ENCODE measurements around the gene LRRC74B.

Gene LRRC74B

GRCh38 chr22:21051145-21051830 is 5.5 kb downstream of the LRRC74B start:
- no peaks in the 10 kb centered on the region for H3K4me1 ChIP-seq
- H3K27me3 ChIP-seq: peaks cover 0 to 30% of the 10 kb centered on the region in 2 donors
- H3K36me3 ChIP-seq: no peaks in the 10 kb centered on the region
- no peak for DNase-seq
- TF ChIP-seq, protein P1, sequence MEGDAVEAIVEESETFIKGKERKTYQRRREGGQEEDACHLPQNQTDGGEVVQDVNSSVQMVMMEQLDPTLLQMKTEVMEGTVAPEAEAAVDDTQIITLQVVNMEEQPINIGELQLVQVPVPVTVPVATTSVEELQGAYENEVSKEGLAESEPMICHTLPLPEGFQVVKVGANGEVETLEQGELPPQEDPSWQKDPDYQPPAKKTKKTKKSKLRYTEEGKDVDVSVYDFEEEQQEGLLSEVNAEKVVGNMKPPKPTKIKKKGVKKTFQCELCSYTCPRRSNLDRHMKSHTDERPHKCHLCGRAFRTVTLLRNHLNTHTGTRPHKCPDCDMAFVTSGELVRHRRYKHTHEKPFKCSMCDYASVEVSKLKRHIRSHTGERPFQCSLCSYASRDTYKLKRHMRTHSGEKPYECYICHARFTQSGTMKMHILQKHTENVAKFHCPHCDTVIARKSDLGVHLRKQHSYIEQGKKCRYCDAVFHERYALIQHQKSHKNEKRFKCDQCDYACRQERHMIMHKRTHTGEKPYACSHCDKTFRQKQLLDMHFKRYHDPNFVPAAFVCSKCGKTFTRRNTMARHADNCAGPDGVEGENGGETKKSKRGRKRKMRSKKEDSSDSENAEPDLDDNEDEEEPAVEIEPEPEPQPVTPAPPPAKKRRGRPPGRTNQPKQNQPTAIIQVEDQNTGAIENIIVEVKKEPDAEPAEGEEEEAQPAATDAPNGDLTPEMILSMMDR (IDR thresholded peaks at IDR 0.05): no peak
- H3K4me3 ChIP-seq: no peak overlapping the region
- no peaks in the 10 kb centered on the region for H3K9me3 ChIP-seq
- intact Hi-C loops (cut with DNase I; ENCODE audit: low total_unique reads): no loop called here
- H3K27ac ChIP-seq: no peak overlapping the region

DNA sequence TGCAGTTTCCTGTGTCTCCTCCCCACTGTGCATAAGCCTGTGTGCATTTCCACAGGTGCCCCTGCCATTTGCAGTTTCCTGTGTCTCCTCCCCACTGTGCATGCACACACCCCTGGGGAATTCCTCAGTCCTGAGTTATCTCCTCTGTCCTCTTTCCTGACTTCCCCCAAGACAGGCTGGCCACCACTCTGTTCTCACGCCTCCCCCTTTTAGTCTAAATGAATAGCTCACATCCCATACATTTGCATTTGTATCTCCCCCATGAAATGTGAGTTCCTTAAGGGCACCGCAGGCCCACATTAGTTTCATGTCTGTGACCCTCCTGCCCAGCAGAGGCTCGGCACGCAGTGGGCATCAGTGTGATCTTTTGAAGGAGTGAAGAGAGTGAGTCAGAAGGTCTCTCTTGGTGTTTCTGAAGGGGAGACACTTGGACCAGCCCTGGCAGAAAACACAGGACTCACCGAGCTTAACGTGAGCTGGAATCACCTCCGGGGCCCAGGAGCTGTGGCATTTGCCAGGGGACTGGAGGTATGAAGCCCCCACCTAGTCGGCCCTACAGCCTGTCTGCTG is 6.2 kb downstream of the LRRC74B start:
- Histone ChIP-seq H3K4me3 (no peak overlapping the region), H3K4me1 (no peaks in the 10 kb centered on the region), H3K9me3 (no peaks in the 10 kb centered on the region), H3K36me3 (no peaks in the 10 kb centered on the region), H3K27ac (no peak overlapping the region), H3K27me3 (peaks cover 0 to 30% of the 10 kb centered on the region in 2 donors)
- no peak for DNase-seq
- TF ChIP-seq, protein P1 (IDR thresholded peaks at IDR 0.05): no peak
- intact Hi-C loops (cut with DNase I; ENCODE audit: low total_unique reads): no loop called here

- peaks cover 0 to 30% of the 10 kb centered on the region in 2 donors for H3K27me3 ChIP-seq
- H3K4me3 ChIP-seq: no peak overlapping the region
- no peak for DNase-seq
- H3K9me3 ChIP-seq: no peaks in the 10 kb centered on the region
- no peaks in the 10 kb centered on the region for H3K4me1 ChIP-seq
- H3K27ac ChIP-seq: no peak overlapping the region
- intact Hi-C loops (cut with DNase I; ENCODE audit: low total_unique reads): no loop called here
- TF ChIP-seq, protein P1 (IDR thresholded peaks at IDR 0.05): no peak
- no peaks in the 10 kb centered on the region for H3K36me3 ChIP-seq
Measured at GRCh38 chr22:21052715-21053459, 7.1 kb downstream of the LRRC74B start.

GRCh38 chr22:21054046-21054713 is 8.4 kb downstream of the LRRC74B start:
- H3K27me3 ChIP-seq: peaks cover 0 to 30% of the 10 kb centered on the region in 2 donors
- no peak for DNase-seq
- TF ChIP-seq, protein P1 (IDR thresholded peaks at IDR 0.05): no peak
- H3K4me3 ChIP-seq: no peak overlapping the region
- no peaks in the 10 kb centered on the region for H3K36me3 ChIP-seq
- intact Hi-C loops (cut with DNase I; ENCODE audit: low total_unique reads): no loop called here
- H3K9me3 ChIP-seq: no peaks in the 10 kb centered on the region
- no peaks in the 10 kb centered on the region for H3K4me1 ChIP-seq
- no peak overlapping the region for H3K27ac ChIP-seq

GRCh38 chr22:21054714-21055563 is 9.2 kb downstream of the LRRC74B start:
- Histone ChIP-seq H3K9me3 (no peaks in the 10 kb centered on the region), H3K4me3 (no peak overlapping the region), H3K27me3 (peaks cover 0 to 30% of the 10 kb centered on the region in 2 donors), H3K27ac (no peak overlapping the region), H3K4me1 (no peaks in the 10 kb centered on the region), H3K36me3 (no peaks in the 10 kb centered on the region)
- TF ChIP-seq, protein P1 (IDR thresholded peaks at IDR 0.05): no peak
- no peak for DNase-seq
- intact Hi-C loops (cut with DNase I; ENCODE audit: low total_unique reads): no loop called here
